Spleen (tissue), 11 donors: ENCODE data around the gene XPO6. TPM values are rescaled to one million over a fixed set of nuclear protein-coding genes. Genes with fewer than 3 reads are reported as not detected.

Source experiments
- DNase-seq: peaks from one replicate; pipeline ENCODE4 v3.0.0-alpha.2; 2020
- H3K27ac ChIP-seq, 8 donors: fragments of 200-600 bp; sonication (generic) in 7 of 8; 1 replicate in 4 of 8; 2 replicates in 4 of 8; pipeline versions ENCODE4 v1.5.0 to v1.8.0; 2016 to 2021; ENCODE audit warnings: inconsistent platforms in 4 of 8, mild to moderate bottlenecking in 4 of 8, moderate library complexity in 1 of 8
- H3K27me3 ChIP-seq, 7 donors: fragments of 200-600 bp; sonication (generic) in 6 of 7; replicated peaks in 1 of 7; 1 replicate in 4 of 7; 2 replicates in 3 of 7; pipeline versions ENCODE4 v1.5.0 to v1.8.0; 2016 to 2021; ENCODE audit warnings: inconsistent platforms in 3 of 7, mild to moderate bottlenecking in 1 of 7
- H3K36me3 ChIP-seq, 6 donors: fragments of 200-600 bp; sonication (generic) in 5 of 6; 1 replicate in 4 of 6; 2 replicates in 2 of 6; pipeline versions ENCODE4 v1.5.0 to v1.8.0; 2016 to 2021; ENCODE audit warnings: inconsistent platforms in 2 of 6
- H3K4me1 ChIP-seq, 6 donors: fragments of 200-600 bp; sonication (generic) in 5 of 6; 1 replicate in 3 of 6; 2 replicates in 3 of 6; pipeline versions ENCODE4 v1.5.0 to v1.8.0; 2016 to 2021; ENCODE audit warnings: inconsistent platforms in 3 of 6
- H3K4me3 ChIP-seq, 8 donors: fragments of 200-600 bp; sonication (generic) in 7 of 8; 1 replicate in 4 of 8; 2 replicates in 4 of 8; pipeline versions ENCODE4 v1.5.0 to v1.8.0; 2016 to 2021; ENCODE audit warnings: inconsistent platforms in 4 of 8, mild to moderate bottlenecking in 4 of 8, moderate library complexity in 2 of 8
- H3K9me3 ChIP-seq, 8 donors: fragments of 200-600 bp; sonication (generic) in 7 of 8; 1 replicate in 4 of 8; 2 replicates in 4 of 8; pipeline versions ENCODE4 v1.5.0 to v1.8.0; 2016 to 2021; ENCODE audit warnings: inconsistent platforms in 4 of 8
- POLR2A ChIP-seq, 3 donors: fragments of 450-650 bp; IDR thresholded peaks; one replicate each; pipeline ENCODE4 v1.5.1; 2017; ENCODE audit warnings: antibody characterized with exemption in 3 of 3, mild to moderate bottlenecking in 1 of 3
- POLR2AphosphoS5 ChIP-seq, 3 donors: sonication (generic); formaldehyde crosslinking; IDR thresholded peaks; one replicate each; pipeline ENCODE4 v1.5.1; 2017; ENCODE audit warnings: antibody characterized with exemption in 3 of 3
- WGBS, 5 donors: extraction: QIAGEN DNeasy Blood & Tissue Kit in 3 of 5; methylation state at CpG; one replicate each; pipeline versions ENCODE4 v1.1.5 to v1.1.7; 2013 to 2018; 5-methylcytosine and 5-hydroxymethylcytosine counted together
- intact Hi-C: fragments of 100-400 bp; cut with DNase I; formaldehyde crosslinking; loops from one replicate; pipeline ENCODE4 v1.15.0; 2023; ENCODE audit warnings: low total_unique reads
- polyA plus RNA-seq, 3 donors: library from polyadenylated mRNA; stranded (reverse); fragments of 200-250 nt; gene quantifications; one replicate each; pipeline ENCODE4 v1.2.1, GENCODE V29; 2013
- total RNA-seq, 7 donors: library from RNA; depleted of rRNA in 3 of 7; stranded (reverse); fragments of >200 nt in 3 of 7; fragmentation: NEBNext Ultra II Directional in 4 of 7; extraction: Animal tissue kit (Norgen Biotek cat#: 25700) in 4 of 7; gene quantifications; one replicate each; pipeline versions ENCODE4 v1.1.0 to v1.2.1, GENCODE V29; 2016 to 2021
- TF ChIP-seq, protein P1 (sequence below), 11 experiments: fragments of 200-600 bp in 7 of 11; fragments of 450-650 bp in 4 of 11; sonication (generic) in 4 of 11; IDR thresholded peaks in 8 of 11; conservative IDR thresholded peaks in 3 of 11; 1 replicate in 7 of 11; 2 replicates in 4 of 11; pipeline versions ENCODE4 v1.4.0 to v1.8.0; 2016 to 2021; ENCODE audit warnings: antibody characterized with exemption in 11 of 11, inconsistent platforms in 4 of 11, mild to moderate bottlenecking in 1 of 11
- donor health status: healthy with polysubstance abuse.
- donor health status: DM: no; HTN: no; CAD: no; lungs with moderate emphysema.
- donor health status: DM: no; HTN: no; CAD: no.
- donor health status: Bipolar disorder and iron deficiency.
- donor health status: healthy.
- donor health status: DM: no; HTN: no; CAD: no.
- donor health status: DM: yes; HTN: yes; CAD: no.

Gene XPO6
- total and polyA plus RNA-seq, 10 donors = 96.9 to 517 (median 302) TPM

DNA sequence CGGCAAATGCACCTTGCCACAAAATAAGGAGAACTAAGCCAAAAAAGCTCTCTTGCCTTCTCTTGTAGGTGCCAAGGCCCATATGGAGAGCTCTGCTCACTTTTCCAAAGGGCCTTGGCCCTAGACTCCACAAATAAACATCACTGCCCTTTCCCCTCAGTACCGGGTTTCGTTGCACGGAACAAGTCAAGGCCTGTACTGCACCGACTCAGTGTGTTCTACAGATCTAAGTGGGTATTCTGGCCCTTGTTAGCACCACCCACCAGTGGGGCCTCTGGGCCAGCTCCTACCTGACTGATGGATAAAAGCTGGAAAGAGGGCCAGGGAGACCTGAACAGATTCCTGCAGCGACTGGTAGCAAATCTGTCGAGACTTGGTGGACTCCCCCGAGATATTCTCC lies 104.5 kb downstream of the XPO6 start:
- DNase-seq = peak; percentile 44
- Histone ChIP-seq H3K27me3 (no peaks in the 10 kb centered on the region), H3K36me3 (peaks cover 6 to 100% (median 94%) of the 10 kb centered on the region in 6 donors), H3K9me3 (no peaks in the 10 kb centered on the region), H3K4me1 (peaks cover 0 to 35% (median 10%) of the 10 kb centered on the region in 6 donors), H3K27ac (no peak overlapping the region), H3K4me3 (no peak overlapping the region)
- 93 to 97% (median 94%) methylated on average over 7 to 8 of the region's 8 CpGs for WGBS, 5 donors
- TF ChIP-seq, protein P1, sequence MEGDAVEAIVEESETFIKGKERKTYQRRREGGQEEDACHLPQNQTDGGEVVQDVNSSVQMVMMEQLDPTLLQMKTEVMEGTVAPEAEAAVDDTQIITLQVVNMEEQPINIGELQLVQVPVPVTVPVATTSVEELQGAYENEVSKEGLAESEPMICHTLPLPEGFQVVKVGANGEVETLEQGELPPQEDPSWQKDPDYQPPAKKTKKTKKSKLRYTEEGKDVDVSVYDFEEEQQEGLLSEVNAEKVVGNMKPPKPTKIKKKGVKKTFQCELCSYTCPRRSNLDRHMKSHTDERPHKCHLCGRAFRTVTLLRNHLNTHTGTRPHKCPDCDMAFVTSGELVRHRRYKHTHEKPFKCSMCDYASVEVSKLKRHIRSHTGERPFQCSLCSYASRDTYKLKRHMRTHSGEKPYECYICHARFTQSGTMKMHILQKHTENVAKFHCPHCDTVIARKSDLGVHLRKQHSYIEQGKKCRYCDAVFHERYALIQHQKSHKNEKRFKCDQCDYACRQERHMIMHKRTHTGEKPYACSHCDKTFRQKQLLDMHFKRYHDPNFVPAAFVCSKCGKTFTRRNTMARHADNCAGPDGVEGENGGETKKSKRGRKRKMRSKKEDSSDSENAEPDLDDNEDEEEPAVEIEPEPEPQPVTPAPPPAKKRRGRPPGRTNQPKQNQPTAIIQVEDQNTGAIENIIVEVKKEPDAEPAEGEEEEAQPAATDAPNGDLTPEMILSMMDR (IDR thresholded peaks at IDR 0.05 in 8 of 11, conservative IDR thresholded peaks at IDR 0.05 in 3 of 11) = no peak
- TF ChIP-seq POLR2A (IDR thresholded peaks at IDR 0.05) (no peak), POLR2AphosphoS5 (IDR thresholded peaks at IDR 0.05) (no peak)
- intact Hi-C loops = no loop called here

GRCh38 chr16:28106467-28107215 lies 105.1 kb downstream of the XPO6 start:
- 82 to 96% (median 87%) methylated on average over 5 of the region's 5 CpGs for WGBS, 5 donors
- TF ChIP-seq POLR2A (IDR thresholded peaks at IDR 0.05) (no peak), POLR2AphosphoS5 (IDR thresholded peaks at IDR 0.05) (no peak)
- TF ChIP-seq, protein P1 (IDR thresholded peaks at IDR 0.05 in 8 of 11, conservative IDR thresholded peaks at IDR 0.05 in 3 of 11) = no peak

GRCh38 chr16:28105954-28106353 lies 105.8 kb downstream of the XPO6 start:
- H3K27ac ChIP-seq = no peak overlapping the region
- TF ChIP-seq POLR2AphosphoS5 (IDR thresholded peaks at IDR 0.05) (peak in 1 of 3 donors; percentile 38), POLR2A (IDR thresholded peaks at IDR 0.05) (no peak)
- peak; percentile 51 for DNase-seq

More at GRCh38 chr16:28106467-28107215, 105.1 kb downstream of the XPO6 start:
- intact Hi-C loops = no loop called here
- no peak overlapping the region for H3K27ac ChIP-seq
- peaks cover 3 to 100% (median 94%) of the 10 kb centered on the region in 6 donors for H3K36me3 ChIP-seq
- H3K4me3 ChIP-seq = no peak overlapping the region
- H3K9me3 ChIP-seq = no peaks in the 10 kb centered on the region
- H3K27me3 ChIP-seq = no peaks in the 10 kb centered on the region
- DNase-seq = no peak
- peaks cover 0 to 34% (median 10%) of the 10 kb centered on the region in 6 donors for H3K4me1 ChIP-seq

DNA sequence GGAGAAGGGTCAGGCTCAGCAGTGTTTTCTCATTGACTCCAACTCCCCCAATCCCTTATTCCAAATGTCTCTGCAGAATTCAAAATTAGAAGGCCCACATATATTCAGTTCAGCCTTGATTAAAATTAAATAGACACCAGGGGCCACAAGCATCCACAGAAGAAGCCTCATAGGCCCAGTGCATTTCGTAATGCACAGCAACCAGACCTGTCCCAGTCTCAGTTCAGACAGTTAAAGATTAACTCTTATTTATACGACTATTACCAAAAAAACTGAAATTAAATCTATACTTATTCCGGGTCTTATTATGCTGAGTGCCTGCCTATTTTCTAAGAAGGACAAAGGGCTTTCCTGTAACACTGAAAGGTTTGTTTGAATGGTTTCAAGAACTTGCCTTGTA lies 106.5 kb downstream of the XPO6 start:
- Histone ChIP-seq H3K4me1 (peaks cover 0 to 20% (median 10%) of the 10 kb centered on the region in 6 donors), H3K9me3 (no peaks in the 10 kb centered on the region), H3K36me3 (peaks cover 3 to 100% (median 95%) of the 10 kb centered on the region in 6 donors), H3K4me3 (no peak overlapping the region), H3K27me3 (no peaks in the 10 kb centered on the region), H3K27ac (no peak overlapping the region)
- TF ChIP-seq POLR2AphosphoS5 (IDR thresholded peaks at IDR 0.05) = no peak
- no peak for TF ChIP-seq POLR2A (IDR thresholded peaks at IDR 0.05)
- TF ChIP-seq, protein P1 (IDR thresholded peaks at IDR 0.05 in 8 of 11, conservative IDR thresholded peaks at IDR 0.05 in 3 of 11) = no peak
- intact Hi-C loops = no loop called here
- DNase-seq = no peak
- WGBS, 5 donors = 90 to 98% (median 95%) methylated on average over 3 of the region's 3 CpGs

More at GRCh38 chr16:28105954-28106353, 105.8 kb downstream of the XPO6 start:
- no peaks in the 10 kb centered on the region for H3K27me3 ChIP-seq
- peaks cover 3 to 100% (median 94%) of the 10 kb centered on the region in 6 donors for H3K36me3 ChIP-seq
- intact Hi-C loops = no loop called here
- 88 to 94% (median 92%) methylated on average over 7 of the region's 7 CpGs for WGBS, 5 donors
- no peak overlapping the region for H3K4me3 ChIP-seq
- H3K4me1 ChIP-seq = peaks cover 0 to 27% (median 10%) of the 10 kb centered on the region in 6 donors
- no peaks in the 10 kb centered on the region for H3K9me3 ChIP-seq
